Keratinocyte (primary cell): ENCODE measurements around the gene AIG1.

Experiments
- EZH2 ChIP-seq: IDR thresholded peaks from one replicate; pipeline ENCODE4 v1.6.1; 2012; ENCODE audit warnings: inconsistent platforms, mild to moderate bottlenecking, low read length, moderate library complexity
- TF ChIP-seq, protein P1 (sequence below), 3 experiments: IDR thresholded peaks in 1 of 3; conservative IDR thresholded peaks in 1 of 3; optimal IDR thresholded peaks in 1 of 3; 2 replicates in 2 of 3; 3 replicates in 1 of 3; pipeline versions ENCODE3 to v1.5.1; 2011; ENCODE audit warnings: low read length in 3 of 3, mild to moderate bottlenecking in 3 of 3, moderate library complexity in 2 of 3, control low read depth in 1 of 3, inconsistent platforms in 1 of 3; ENCODE audit not compliant: insufficient read depth in 2 of 3; ENCODE audit errors: extremely low read depth in 1 of 3

DNA sequence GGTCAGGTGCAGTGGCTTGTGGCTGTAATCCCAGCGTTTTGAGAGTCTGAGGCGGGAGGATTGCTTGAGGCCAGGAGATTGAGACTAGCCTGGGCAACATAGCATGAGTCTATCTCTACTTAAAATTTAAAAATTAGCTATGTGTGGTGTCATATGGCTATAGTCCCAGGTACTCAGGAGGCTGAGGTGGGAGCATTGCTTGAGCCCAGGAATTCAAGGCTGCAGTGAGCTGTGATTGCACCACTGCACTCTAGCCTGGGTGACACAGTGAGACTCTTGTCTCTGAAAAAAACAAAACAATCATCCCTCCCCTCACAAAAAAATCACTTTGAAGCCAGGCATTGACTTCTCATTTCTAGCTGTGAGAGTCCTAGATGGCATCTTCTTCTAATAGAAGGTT, 32.1 kb downstream of the AIG1 start:
- TF ChIP-seq, protein P1, sequence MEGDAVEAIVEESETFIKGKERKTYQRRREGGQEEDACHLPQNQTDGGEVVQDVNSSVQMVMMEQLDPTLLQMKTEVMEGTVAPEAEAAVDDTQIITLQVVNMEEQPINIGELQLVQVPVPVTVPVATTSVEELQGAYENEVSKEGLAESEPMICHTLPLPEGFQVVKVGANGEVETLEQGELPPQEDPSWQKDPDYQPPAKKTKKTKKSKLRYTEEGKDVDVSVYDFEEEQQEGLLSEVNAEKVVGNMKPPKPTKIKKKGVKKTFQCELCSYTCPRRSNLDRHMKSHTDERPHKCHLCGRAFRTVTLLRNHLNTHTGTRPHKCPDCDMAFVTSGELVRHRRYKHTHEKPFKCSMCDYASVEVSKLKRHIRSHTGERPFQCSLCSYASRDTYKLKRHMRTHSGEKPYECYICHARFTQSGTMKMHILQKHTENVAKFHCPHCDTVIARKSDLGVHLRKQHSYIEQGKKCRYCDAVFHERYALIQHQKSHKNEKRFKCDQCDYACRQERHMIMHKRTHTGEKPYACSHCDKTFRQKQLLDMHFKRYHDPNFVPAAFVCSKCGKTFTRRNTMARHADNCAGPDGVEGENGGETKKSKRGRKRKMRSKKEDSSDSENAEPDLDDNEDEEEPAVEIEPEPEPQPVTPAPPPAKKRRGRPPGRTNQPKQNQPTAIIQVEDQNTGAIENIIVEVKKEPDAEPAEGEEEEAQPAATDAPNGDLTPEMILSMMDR (optimal IDR thresholded peaks at IDR 0.05 in 1 of 3, IDR thresholded peaks at IDR 0.05 in 1 of 3, conservative IDR thresholded peaks at IDR 0.05 in 1 of 3; ENCODE audit: extremely low read depth in 1 of 3, insufficient read depth in 2 of 3, low read length in 3 of 3) = no peak
- TF ChIP-seq EZH2 = no peak
